ENCODE data around the gene AFF1. TPM values are rescaled to one million over a fixed set of nuclear protein-coding genes. Genes with fewer than 3 reads are reported as not detected.

The AFF1 gene
- total and polyA plus RNA-seq, 2 of the 4 experiments (the other 2 are of a cell fraction), result 7.0 to 9.6 TPM

GRCh38 chr4:87132035-87132434 is 197.2 kb downstream of the AFF1 start:
- DNase-seq, result no peak
- Histone ChIP-seq H4K8ac (ENCODE audit: low read depth in 2 of 2, low read length in 2 of 2) (no peak overlapping the region), H3K4me1 (ENCODE audit: control insufficient read depth, insufficient read depth, low read length) (peaks cover 7% of the 10 kb centered on the region), H4K20me1 (ENCODE audit: insufficient read depth, low read length) (no peaks in the 10 kb centered on the region), H2AK9ac (replicated peaks; ENCODE audit: low read depth, low read length, poor library complexity) (no peak overlapping the region), H3K23ac (ENCODE audit: low read depth, low read length) (no peak overlapping the region), H4K5ac (ENCODE audit: low read depth, low read length) (no peak overlapping the region), H3K36me3 (ENCODE audit: control insufficient read depth, insufficient read depth, low read length) (peaks cover 32% of the 10 kb centered on the region), H2BK120ac (ENCODE audit: low read depth, low read length) (no peak overlapping the region), H2AK5ac (ENCODE audit: low read depth, low read length) (no peak overlapping the region), H2BK15ac (ENCODE audit: low read depth, low read length) (no peak overlapping the region), H4K91ac (ENCODE audit: insufficient read depth, low read depth, low read length) (no peak overlapping the region), H3K9me3 (ENCODE audit: control insufficient read depth, insufficient read depth, low read length) (no peaks in the 10 kb centered on the region), H3K79me1 (ENCODE audit: low read depth in 1 of 2, low read length in 2 of 2) (peaks cover 0 to 6% of the 10 kb centered on the region in 2 experiments; a peak in 1 of 4 replicates), H3K9ac (ENCODE audit: low read depth, low read length) (no peak overlapping the region), H3K27ac (ENCODE audit: insufficient read depth, low read length) (no peak overlapping the region), H2AFZ (replicated peaks; ENCODE audit: low read length, poor library complexity) (no peak overlapping the region), H3K14ac (replicated peaks; ENCODE audit: low read depth, low read length) (no peak overlapping the region), H2BK5ac (ENCODE audit: low read depth, low read length, poor library complexity, severe bottlenecking) (no peak overlapping the region), H3K18ac (ENCODE audit: low read depth, low read length) (no peak overlapping the region), H3K4me2 (ENCODE audit: low read depth, low read length) (no peak overlapping the region), H3K9me1 (ENCODE audit: insufficient read depth, low read length) (peaks cover 14% of the 10 kb centered on the region), H2BK20ac (ENCODE audit: low read depth, low read length) (no peak overlapping the region), H3K4ac (ENCODE audit: low read depth, low read length) (no peak overlapping the region), H3K27me3 (ENCODE audit: control insufficient read depth, insufficient read depth, low read length) (no peaks in the 10 kb centered on the region), H3K56ac (ENCODE audit: extremely low read depth, insufficient read depth, low read length) (no peak overlapping the region), H3K4me3 (ENCODE audit: insufficient read depth, low read depth, low read length) (no peak overlapping the region)
- dilution Hi-C loops (cut with HindIII; ENCODE audit: low sequenced_read_pairs, unreplicated experiment), result no loop called here
- POLR2A ChIA-PET (ENCODE audit: unreplicated experiment), result no interaction called here
- no TSS peak for BruUV-seq (replicated peaks)
- no peak for TF ChIP-seq ELK1 (IDR thresholded peaks at IDR 0.05; ENCODE audit: borderline replicate concordance, low read depth, low read length)
- no peak for TF ChIP-seq SMC3 (IDR thresholded peaks at IDR 0.05; ENCODE audit: low read depth, low read length)
- no peak for TF ChIP-seq MAFK (IDR thresholded peaks at IDR 0.05; ENCODE audit: low read depth, low read length)
- no peak for TF ChIP-seq CTCF (conservative IDR thresholded peaks at IDR 0.05; ENCODE audit: low read depth, low read length)
- TF ChIP-seq CEBPB (IDR thresholded peaks at IDR 0.05; ENCODE audit: low read depth, low read length), result no peak
- TF ChIP-seq FOS (IDR thresholded peaks at IDR 0.05; ENCODE audit: low read depth, low read length), result no peak
- TF ChIP-seq MXI1 (IDR thresholded peaks at IDR 0.05; ENCODE audit: borderline replicate concordance, low read depth, low read length), result no peak
- TF ChIP-seq BHLHE40 (IDR thresholded peaks at IDR 0.05; ENCODE audit: low read depth, low read length), result no peak
- TF ChIP-seq CHD1 (IDR thresholded peaks at IDR 0.05; ENCODE audit: low read depth, low read length), result no peak
- no peak for TF ChIP-seq NFE2L2 (IDR thresholded peaks at IDR 0.05; ENCODE audit: low read depth, low read length)
- TF ChIP-seq RFX5 (IDR thresholded peaks at IDR 0.05; ENCODE audit: low read depth, low read length), result no peak
- TF ChIP-seq MAZ (IDR thresholded peaks at IDR 0.05; ENCODE audit: borderline replicate concordance, low read depth, low read length), result no peak
- TF ChIP-seq USF2 (IDR thresholded peaks at IDR 0.05; ENCODE audit: low read depth, low read length), result no peak
- no peak for TF ChIP-seq RCOR1 (IDR thresholded peaks at IDR 0.05; ENCODE audit: insufficient replicate concordance, low read length)
- no peak for TF ChIP-seq RAD21 (IDR thresholded peaks at IDR 0.05; ENCODE audit: low read length)
- in situ Hi-C loops (cut with MboI; ENCODE audit: low sequenced_read_pairs), result no loop called here
- ATAC-seq (ENCODE audit: low read depth), result no peak
- CTCF ChIA-PET, result no interaction called here
- 90% methylated on average over 2 of the region's 8 CpGs; no CpG with 5 or more reads in 1 of the 2 experiments for WGBS, 2 experiments (ENCODE audit: extremely low coverage in 2 of 2, insufficient read length in 1 of 2)
- intact Hi-C loops (cut with micrococcal nuclease), result no loop called here

Measured in IMR-90 (cell line).